C4-2B (cell line): ENCODE data around the gene ANKRD33B.

ENCODE experiments used
- H3K27ac ChIP-seq: fragments of 450-650 bp; 2 replicates; pipeline ENCODE4 v1.5.1; 2017
- ZFX ChIP-seq: fragments of 450-650 bp; IDR thresholded peaks from 2 replicates; pipeline ENCODE4 v1.6.1; 2017
- TF ChIP-seq, protein P1 (sequence below): fragments of 450-650 bp; conservative IDR thresholded peaks from 2 replicates; pipeline ENCODE4 v1.5.1; 2017; ENCODE audit warnings: mild to moderate bottlenecking

The ANKRD33B gene

DNA sequence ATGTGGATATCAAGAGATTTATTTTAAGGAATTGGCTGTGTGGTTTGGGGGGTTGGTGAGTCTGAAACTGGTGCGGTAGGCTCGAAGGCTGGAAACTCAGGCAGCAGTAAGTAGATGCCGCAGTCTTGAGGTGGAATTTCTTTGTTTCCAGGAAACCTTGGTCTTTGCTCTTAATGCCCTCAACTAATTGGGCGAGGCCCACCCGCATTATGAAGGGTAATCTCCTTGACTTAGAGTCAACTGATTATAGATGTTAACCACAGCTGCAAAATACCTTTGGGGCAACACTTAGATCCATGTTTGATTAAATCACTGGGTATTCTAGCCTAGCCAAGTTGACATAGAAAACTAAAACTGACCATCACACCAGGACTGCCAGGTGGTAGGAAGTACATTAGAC is 83.8 kb downstream of the ANKRD33B start:
- no peak for TF ChIP-seq ZFX
- TF ChIP-seq, protein P1, sequence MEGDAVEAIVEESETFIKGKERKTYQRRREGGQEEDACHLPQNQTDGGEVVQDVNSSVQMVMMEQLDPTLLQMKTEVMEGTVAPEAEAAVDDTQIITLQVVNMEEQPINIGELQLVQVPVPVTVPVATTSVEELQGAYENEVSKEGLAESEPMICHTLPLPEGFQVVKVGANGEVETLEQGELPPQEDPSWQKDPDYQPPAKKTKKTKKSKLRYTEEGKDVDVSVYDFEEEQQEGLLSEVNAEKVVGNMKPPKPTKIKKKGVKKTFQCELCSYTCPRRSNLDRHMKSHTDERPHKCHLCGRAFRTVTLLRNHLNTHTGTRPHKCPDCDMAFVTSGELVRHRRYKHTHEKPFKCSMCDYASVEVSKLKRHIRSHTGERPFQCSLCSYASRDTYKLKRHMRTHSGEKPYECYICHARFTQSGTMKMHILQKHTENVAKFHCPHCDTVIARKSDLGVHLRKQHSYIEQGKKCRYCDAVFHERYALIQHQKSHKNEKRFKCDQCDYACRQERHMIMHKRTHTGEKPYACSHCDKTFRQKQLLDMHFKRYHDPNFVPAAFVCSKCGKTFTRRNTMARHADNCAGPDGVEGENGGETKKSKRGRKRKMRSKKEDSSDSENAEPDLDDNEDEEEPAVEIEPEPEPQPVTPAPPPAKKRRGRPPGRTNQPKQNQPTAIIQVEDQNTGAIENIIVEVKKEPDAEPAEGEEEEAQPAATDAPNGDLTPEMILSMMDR: no peak

DNA sequence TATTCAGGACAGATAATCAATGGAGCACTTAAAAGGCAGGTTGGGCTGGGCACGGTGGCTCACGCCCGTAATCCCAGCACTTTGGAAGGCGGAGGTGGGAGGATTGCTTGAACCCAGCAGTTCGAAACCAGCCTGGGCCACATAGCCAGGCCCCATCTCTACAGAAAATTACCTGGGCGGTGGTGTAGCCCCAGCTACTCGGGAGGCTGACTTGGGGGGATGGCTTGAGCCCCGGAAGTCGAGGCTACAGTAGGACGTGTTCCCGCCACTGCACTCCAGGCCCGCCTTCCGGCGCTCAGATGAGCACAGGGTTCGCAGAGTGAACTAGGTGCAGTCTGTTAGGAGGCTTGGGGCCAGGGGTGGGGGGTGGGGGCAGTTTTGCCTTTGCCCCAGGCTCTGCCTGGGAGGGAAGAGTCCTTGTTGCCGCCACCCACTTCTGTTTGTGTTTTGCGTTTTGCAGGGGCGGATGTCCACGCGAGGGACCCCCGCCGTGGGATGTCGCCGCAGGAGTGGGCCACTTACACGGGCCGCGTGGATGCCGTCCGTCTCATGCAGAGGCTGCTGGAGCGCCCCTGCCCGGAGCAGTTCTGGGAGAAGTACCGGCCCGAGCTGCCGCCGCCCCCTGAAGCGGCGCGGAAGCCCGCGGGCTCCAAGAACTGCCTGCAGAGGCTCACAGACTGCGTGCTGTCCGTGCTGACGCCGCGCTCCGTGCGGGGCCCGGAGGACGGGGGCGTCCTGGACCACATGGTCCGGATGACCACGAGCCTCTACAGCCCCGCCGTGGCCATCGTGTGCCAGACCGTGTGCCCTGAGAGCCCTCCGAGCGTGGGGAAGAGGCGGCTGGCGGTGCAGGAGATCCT is 85.2 kb downstream of the ANKRD33B start:
- no peak overlapping the region for H3K27ac ChIP-seq
- no peak for TF ChIP-seq ZFX
- TF ChIP-seq, protein P1: no peak

More for the DNA sequence above, 83.8 kb downstream of the ANKRD33B start:
- no peak overlapping the region for H3K27ac ChIP-seq

DNA sequence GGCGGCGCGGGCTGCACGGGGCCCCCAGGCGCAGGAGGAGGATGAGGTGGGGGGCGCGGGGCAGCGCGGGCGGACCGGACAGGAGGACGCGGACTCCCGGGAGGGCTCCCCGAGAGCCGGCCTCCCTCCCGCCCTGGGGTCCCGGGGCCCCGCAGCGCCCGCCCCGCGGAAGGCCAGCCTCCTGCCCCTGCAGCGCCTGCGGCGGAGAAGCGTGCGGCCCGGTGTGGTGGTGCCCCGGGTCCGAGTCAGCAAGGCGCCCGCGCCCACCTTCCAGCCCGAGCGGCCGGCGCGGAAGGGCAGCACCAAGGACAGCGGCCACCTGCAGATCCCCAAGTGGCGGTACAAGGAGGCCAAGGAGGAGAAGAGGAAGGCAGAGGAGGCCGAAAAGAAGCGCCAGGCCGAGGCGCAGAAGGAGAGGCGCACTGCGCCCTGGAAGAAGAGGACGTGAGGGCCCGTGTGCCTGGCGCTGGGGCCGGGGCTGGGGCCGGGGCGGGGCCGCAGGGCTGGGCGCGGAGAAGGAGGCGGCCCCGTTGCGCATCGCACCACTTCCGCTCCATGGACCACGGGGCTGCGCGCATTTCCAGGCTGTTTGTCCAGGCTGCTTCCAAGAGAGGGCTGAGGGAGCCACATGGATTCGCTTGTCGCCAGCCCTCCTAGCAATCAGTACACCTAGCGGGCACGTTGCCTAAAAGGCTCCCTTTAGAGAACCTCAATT is 86.0 kb downstream of the ANKRD33B start:
- no peak for TF ChIP-seq ZFX
- TF ChIP-seq, protein P1: no peak
- no peak overlapping the region for H3K27ac ChIP-seq

DNA sequence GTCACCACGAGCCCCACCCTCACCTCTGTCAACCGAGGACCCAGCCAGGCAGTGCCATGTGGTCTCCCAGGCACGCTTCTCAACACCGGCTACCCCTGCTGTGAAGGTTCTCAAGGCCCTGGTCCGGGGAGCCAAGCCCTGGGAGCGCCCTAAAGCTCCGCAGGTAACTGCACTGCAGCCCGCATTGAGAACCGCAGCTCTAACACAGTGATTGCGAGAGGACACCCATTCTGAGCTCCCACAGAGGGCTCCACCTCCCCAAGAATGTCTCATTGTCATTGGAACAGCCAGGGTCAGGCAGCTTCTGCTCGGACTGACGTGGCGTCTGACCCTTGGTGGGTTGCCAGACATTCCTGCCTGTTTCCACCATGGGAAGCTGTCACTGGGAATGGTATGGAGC is 88.3 kb downstream of the ANKRD33B start:
- H3K27ac ChIP-seq: no peak overlapping the region
- TF ChIP-seq, protein P1: no peak
- TF ChIP-seq ZFX: no peak

DNA sequence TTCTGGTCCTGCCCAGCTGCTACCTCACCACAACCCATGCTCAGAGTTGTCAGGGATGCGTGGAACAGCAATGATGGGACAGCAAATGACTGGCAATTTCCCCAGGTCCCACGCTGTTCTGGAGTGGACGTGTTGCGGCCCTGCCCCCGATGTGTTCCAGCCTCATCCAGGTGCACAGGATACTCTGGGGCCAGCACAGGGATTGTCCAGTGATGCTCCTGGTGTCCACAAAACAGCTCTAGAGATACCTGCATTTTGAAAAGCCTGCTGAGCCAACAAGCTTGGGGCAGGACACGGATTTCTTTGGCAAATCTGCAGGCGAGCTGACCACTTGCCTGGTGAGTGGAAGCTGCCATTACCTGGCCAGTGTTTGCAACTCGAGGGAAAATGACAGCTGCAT is 88.7 kb downstream of the ANKRD33B start:
- no peak for TF ChIP-seq ZFX
- TF ChIP-seq, protein P1: no peak
- H3K27ac ChIP-seq: no peak overlapping the region

DNA sequence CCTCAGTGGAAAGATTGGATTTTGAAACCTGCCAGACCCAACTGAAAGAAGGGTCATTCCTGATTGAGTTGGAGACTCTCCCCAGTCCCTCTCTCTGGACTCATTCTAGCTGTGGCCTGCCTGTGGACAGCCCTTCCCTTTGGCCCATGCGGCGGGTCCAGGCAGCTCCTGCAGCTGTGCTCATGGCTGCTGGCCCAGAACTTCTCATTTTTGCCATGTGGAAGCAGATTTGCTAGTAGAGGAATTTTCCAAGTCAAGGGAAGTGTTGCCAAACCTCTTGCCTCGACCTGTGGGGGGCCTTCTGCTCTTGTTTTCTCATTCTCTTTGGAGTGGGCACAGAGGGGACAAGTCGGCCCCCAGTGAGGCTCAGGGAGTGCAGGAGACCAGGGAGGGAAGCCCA is 89.2 kb downstream of the ANKRD33B start:
- H3K27ac ChIP-seq: no peak overlapping the region
- TF ChIP-seq, protein P1: no peak

DNA sequence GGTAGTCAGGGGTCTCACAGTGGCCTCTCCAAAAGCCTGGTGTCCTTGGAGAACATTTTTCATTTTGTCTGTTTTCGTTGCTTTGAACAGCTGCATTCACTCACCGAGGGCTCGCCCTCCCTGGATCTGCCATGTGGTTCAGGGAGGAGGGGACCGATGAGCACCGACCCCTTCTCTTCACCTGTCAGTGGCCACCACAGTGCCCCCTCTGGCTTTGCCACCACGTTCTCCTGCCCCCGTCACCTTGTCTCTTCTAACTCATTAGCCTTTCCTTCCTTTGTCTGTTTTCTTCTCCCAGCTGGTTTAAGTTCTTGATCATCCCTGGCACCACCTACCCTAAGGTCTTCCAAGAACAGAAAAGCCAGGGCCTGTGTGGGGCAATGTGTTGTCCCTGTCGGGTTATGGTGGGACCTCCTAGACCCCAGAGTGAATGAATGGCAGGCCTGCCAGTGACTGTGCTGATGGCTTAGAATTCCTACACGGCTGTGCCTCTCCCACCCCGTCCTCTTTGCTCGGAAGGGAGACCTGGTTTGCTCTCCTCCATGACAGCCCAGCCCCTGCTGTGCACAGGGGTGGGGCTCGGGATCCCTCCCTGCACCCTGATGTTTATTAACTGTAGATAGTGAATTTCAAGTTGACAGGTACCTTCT is 90.0 kb downstream of the ANKRD33B start:
- TF ChIP-seq ZFX: no peak
- TF ChIP-seq, protein P1: no peak
- no peak overlapping the region for H3K27ac ChIP-seq
